CD4-positive, alpha-beta T cell treated with Interleukin-17A for 1 hour (primary cell): ENCODE results near the gene KYNU.
"Not testable (repeated sequence)": the region's sequence is repeated elsewhere in the genome, so short reads cannot be mapped to it uniquely, and the experiment has no call there.

Experiments used
- DNase-seq: peaks from one replicate; pipeline ENCODE4 v3.0.0-alpha.2; 2020

Gene KYNU

DNA sequence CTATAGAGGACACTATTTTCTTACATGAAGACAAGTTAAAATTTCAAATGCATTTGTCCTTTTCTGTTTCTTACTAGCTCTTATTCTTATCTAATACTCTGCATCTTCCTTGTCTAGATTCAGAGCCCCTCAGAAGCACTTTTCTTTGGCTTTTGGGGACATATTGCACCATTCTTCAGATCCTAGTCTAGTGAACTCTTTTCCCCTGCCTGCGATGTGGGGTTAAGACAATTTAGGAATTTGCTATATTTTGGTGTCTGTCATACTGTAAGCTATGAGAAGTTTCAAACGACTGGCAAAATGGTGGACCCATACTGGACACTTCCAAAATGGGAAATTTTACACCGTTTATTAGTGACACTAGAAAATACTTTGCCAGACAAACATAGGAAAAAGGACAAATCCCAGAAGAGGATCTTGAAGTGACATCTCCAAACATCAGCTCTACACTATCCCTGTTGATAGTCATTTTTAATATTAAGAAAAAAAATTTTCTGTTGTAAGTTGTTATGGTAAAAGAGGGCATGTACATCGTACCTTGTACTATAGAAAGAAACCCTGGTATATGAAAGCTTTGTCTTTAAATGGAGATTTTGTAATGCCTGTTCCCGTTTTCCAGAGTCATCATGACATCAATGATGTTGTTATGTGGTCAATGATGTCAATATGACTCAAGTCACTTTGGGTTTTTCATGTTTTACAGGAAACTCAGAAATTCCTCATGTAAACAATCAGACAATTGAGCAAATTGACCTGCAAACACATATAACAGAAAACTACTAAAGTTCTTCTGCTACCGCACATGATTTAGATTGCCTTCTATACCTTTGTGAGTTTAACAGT lies 4.4 kb upstream of the KYNU start:
- peak; percentile 17 for DNase-seq

DNA sequence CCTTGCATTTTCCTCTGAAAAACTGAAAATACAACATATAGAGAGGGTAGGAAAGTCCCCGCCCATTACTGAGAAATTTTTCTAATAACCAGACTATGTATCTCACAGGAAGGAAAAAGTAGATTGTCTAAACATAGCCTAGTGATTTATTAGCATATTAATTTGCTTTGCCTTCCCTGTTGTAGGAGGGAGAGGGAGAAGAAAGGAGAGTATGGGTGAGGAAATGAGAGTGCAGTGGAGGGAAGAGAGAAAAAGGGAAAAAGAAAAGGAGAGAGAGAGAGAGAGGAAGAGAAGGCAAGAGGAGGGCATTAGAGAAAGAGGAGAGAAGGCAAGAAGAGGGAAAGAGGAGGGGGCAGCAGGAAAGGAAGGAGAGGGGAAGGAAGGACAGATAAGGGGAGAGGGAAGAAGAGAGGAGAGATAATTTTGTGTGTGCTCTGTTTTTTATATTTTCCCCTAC lies 3.6 kb upstream of the KYNU start:
- DNase-seq, result no peak

DNA sequence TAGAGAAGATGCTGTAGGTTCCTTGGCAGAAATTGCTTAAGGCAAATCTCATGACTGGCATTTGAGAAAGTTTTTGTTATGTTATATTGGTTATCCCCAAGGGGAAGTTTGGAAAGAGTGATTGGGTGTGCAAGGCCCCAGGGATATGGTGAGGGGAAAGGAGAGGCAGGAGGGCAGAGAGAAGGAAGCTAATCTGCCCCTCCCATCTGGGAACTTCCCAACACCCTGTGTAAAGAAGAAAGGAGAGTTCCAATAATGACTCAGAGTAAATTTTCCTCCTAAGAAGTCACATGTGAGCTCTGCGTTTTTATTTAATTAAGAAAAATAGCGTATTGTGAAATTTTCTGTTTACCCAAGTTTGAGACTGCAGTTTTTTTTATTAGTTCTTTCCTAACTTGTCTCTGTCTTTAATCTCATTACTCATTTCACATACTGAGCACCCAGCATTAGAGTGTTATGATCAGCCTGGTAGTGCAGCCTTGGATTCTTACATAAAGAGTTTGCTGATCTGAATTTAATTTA lies 3.1 kb upstream of the KYNU start:
- peak; percentile 30 for DNase-seq

DNA sequence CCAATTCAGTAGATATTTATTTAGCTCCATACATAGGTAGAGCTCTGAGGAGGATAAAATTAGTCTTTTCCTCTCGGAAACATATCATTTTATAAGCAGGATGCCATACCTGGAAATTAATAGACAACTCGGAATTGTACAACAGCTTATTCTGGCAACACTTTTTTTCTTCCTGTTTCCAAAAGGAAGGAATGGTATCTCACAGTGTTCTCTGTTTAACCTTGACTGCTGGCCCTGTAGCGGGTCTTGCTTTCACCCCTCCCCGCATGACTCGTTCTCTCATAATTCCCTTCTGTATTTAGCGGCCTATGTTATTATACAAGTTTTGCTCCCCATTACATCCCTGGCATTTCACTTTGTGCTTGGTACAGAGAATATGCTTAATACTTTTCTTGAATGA lies 2.5 kb upstream of the KYNU start:
- DNase-seq, result no peak

DNA sequence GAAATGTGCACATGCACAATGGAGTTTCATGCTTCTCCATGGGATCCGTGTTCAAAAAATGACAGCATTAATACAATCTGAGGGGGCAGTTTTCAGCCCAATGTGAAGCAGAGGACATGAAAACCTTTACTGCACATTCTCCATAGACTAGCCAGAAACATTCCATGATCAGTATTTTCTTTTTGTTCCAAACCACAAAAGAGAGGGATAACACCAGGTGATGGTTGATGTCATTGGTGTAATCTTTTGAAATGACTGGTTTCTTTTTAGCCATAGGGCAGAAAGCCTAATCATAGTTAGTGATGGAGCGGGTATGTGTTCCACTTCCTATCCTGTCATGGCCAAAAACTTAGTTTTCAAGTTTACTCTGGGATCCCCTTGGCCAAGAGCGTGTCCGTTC lies 1.8 kb upstream of the KYNU start:
- DNase-seq, result no peak

DNA sequence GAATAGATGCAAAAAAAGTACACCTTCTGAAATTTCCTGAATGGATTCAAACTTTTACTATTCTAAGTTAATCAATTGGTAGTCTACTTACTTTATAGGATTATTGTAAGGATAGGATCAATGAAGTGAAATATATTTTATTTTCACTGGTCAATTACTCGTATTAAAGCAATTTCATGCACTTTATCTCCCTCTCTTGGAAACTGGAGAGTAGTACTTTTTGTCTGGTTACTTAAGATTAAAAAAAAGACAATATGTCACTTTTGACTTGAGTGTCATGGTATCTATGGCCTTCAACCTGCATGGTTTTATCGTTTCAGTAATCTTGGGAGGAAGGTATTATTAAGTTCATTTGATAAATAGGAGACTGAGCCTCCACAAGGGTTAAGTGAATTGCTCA lies 1.0 kb upstream of the KYNU start:
- DNase-seq, result no peak

DNA sequence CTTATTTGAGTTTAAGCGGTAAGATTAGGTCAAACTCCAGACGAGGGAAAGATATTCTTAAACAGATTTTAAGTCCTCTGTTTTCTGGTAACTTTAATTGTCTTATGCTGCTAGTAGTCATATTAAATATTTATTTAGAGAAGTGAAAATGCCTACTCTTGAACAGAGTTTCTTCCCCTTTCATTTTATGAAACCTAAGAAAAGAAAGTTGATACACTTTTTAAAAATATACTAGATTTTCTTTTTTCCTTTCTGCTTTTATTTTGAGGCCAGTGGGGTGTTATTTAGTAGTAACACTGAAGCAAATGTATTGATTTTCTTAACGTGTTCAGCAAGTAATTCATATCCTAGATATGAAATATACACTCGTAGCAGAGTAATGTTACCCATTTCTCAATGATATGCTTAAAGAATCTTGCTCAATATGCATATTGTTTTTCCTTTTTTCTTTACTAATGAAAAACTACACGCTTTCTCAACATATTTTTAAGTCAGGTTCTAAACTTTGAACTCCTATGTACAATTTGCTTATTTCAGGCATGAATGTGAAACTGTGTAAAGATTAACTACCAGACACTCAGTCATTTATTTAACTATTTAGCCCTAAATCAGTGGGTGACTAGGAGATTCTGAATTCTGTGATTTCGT lies 691 bp downstream of the KYNU start:
- DNase-seq, result no peak

DNA sequence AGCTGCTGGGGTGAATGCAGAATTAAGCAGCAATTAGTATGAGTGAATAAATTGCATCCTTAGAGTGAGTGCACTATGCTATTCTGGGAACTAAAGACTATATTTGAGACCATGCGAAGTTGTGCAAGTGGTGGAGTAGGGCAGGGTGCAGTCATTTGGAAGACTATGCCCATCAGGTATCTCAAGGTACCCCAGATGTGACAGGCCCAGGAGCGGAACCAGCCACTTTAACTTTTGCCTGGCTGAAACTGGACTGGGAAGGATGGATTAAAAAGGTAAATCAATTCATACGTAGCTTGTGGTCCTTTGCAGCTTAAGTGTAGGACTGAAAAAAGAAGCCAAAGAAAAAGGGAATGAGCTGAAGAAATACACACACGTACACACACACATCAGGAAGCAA lies 1.7 kb downstream of the KYNU start:
- DNase-seq, result no peak

DNA sequence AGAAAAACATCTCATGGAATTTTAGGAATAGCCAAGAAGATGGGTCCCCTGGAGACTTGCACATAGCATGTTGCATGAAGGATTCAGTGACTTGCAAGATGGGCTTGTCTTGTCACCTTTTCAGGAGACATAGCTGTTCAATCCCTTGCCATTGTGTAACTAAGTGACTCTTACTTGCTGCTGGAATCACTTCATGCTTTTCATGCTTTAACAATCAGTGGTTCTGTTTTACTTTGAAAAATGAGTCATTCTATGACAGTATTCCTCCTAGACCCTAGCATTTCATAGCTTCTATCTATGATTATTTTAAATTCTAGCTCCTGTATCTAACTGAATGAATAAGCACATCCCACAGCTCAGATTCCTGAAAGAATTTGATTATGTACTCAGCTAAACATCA lies 2.8 kb downstream of the KYNU start:
- no peak for DNase-seq

DNA sequence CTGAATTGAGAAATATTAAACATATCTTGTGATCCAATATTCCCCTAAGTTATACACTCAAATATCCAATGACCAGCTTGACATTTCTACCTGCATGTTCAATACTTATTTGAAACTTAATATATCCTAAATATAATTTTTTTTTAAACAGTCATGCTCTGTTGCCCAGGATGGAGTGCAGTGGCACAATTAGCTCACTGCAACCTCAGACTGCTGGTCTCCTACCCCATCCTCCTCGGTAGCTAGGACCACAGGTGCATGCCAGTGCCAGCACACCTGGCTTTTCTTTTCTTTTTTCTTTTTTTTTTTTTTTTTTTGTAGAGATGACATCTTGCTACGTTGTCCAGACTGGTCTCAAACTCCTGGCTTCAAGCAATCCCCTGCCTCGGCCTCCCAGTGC lies 4.2 kb downstream of the KYNU start:
- no peak for DNase-seq

DNA sequence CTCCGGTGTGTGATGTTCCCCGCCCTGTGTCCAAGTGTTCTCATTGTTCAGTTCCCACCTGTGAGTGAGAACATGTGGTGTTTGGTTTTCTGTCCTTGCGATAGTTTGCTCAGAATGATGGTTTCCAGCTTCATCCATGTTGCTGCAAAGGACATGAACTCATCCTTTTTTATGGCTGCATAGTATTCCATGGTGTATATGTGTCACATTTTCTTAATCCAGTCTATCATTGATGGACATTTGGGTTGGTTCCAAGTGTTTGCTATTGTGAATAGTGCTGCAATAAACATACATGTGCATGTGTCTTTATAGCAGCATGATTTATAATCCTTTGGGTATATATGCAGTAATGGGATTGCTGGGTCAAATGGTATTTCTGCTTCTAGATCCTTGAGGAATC lies 5.0 kb downstream of the KYNU start:
- not testable (repeated sequence) for DNase-seq

DNA sequence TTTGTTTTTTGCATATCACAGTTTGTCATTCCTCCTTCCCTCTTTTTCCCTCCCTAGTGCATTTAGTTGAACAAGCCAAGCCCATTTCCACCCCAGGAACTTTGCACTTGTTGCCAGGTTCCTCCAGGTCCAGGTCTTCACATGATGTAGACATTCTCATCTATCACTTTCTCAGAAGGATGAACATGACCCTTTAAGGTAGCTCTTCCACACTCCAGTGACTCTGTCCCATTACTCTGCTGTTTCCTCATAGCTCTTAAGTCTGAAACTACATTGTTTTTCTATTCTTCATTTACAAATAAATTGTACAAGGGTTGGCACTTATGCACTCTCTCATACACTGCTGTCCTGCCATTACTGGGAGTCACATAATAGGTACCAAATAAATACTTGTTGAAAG lies 6.1 kb downstream of the KYNU start:
- DNase-seq, result no peak

DNA sequence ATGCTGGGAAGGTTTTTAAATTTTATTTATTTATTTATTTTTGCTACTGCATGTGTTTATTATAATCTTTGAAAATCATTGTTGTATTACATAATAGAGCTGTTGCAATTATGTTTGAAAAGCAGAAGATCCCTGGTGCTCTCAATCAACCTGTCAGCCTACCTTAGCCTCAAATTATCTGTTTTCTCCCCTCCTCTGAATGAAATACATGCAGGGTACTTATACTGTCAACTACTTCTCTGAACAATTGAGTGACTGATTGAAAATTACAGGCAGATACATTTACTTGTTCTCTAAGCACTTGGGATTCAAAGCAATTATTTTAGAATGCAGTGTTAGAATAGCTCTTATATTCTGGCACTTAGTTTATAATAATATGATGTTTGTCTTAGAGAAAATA lies 8.1 kb downstream of the KYNU start:
- DNase-seq, result no peak

DNA sequence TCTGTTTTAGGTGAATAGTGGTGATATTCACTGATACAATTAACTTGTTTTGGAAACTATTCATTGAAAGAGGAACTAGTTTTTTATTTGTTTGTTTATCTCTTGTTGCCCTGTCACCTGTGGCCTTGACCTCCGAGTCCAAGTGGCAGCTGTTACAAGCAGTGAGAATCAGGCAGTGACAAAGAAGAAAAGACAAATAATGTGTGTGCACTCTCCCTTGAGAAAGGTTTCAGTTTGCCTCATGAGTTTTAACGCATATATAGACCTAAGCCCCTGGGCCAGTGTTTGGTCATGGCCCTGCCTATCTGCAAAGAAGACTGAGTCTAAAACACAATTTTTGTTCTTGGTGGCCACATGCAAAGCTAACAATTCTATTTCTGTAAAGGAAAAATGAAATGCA lies 15.3 kb downstream of the KYNU start:
- DNase-seq, result no peak

DNA sequence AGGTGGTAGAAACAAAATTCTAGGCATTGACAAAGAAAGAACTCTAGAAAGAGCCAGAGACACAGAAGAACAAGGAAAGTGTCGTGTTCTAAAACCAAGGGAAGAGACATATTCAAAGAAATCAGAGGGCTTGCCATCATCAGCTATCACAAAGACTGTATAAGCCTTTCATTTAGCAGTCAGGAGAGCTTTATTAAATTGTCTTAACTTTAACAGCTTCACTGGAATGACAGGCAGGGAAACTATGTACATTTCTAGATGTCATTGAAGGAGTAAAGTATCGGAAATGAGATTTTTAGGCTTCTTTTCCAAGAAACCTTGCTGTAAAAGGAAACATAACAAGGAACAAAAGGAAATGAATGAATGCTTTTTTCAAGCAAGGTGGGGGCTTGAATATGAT lies 15.8 kb downstream of the KYNU start:
- no peak for DNase-seq

DNA sequence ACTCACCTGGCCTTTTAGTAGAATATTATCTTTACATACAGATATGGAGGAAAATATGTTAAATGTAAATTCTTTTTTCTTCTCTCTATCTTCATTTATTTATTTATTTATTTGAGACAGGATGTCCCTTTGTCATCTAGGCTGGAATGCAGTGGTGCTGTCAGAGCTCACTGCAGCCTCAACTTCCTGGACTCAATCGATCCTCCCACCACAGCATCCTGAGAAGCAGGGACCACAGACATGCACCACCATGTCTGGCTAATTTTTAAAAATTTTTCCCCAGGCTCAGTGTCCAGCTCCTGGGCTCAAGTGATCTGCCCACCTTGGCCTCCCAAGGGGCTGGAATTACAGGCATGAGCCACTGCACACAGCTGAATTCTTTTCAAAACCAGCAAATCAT lies 20.3 kb downstream of the KYNU start:
- DNase-seq, result no peak

DNA sequence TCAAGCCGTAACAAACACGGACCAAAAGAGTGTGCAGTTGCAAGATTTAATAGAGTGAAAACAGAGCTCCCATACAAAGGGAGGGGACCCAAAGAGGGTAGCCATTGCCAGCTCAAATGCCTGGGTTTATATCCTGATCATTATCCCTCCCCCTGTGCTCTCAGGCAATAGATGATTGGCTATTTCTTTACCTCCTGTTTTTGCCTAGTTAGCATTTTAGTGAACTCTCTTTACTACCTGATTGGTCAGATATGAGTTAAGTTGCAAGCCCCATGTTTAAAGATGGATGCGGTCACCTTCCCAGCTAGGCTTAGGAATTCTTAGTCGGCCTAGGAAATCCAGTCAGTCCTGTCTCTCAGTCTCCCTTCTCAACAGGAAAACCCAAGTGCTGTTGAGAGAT lies 22.9 kb downstream of the KYNU start:
- DNase-seq, result not testable (repeated sequence)

DNA sequence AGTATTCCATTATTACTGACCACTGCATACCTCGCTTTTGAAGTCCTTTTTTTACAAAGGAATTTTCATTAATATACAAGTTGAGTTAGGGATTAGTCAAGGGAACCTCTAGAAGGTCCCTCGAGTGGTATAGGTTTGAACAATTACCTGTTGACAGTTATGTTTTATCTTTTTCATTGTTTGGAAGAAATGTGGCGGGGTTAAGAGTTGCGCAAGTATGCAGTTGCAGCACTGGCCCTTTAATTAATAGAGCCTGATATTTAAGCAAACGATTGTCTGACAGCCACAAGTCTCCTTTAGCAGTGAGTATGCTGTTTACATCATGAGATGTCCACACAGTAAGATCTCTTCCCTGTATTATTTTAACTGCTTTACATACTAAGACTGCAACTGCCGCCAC lies 24.3 kb downstream of the KYNU start:
- DNase-seq, result no peak

DNA sequence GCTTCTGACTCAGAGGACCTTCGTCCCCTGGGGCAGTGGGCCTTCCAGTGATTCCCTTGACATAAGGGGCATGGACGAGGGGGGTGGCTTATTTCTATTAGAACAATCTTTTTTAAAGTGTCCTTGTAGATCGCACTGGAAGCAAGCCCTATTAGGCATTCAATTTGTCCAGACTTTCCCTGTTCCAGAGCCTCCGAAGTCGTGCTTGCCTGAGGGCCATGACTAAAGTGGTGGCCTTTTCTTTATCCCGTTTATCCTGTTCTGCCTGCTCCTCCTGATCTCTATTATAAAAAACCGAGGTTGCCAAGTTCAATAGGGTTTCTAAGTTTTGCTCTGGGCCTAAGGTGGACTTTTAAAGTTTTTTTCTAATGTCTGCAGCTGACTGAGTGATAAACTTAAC lies 26.3 kb downstream of the KYNU start:
- not testable (repeated sequence) for DNase-seq

DNA sequence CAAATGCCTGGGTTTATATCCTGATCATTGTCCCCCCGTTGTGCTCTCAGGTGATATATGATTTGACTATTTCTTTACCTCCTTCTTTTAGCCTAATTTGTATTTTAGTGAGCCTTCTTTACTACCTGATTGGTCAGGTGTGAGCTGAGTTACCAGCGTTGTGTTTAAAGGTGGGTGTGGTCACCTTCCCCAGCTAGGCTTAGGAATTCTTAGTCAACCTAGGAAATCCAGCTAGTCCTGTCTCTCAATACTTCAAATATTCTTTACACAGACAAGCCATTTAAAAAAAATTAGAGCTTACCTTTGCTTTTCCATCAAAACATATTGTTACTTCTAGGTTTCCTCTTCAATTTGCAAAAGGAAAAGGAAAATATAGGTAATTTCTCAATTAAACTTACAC lies 30.2 kb downstream of the KYNU start:
- DNase-seq, result no peak

DNA sequence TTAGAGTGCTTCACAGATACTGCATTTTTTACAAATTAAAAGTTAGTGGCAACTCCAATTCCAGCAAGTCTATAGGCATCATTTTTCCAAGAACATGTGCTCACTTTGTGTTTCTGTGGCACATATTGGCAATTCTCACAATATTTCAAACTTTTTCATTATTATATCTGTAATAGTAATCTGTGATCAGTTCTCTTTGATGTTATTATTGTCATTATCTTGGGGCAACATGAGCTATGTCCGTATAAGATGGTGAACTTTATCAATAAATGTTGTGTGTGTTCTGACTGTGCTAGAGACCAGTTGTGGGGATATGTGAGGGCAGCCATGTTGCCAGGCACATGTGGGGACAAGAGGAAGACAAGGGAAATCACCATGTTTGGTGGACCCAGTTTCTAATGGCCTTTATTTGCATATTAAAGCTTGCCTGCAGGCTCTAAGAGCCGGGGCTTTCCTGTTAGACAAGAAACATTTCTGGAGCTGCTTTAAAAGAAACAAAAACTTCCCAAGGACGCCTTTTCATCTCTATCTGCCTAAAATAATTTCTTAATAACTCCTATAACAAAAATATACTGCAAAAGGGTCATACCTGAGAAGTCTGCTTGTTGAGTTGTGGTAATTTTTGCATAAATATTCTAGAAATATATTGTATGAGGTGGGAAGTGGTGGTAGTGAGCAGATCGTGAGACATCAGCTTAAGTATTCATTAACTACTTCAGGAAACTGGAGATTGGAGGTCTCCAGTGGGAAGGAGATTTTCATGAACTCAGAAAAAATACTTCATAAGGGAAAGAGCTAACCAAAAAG lies 37.2 kb downstream of the KYNU start:
- DNase-seq, result no peak

DNA sequence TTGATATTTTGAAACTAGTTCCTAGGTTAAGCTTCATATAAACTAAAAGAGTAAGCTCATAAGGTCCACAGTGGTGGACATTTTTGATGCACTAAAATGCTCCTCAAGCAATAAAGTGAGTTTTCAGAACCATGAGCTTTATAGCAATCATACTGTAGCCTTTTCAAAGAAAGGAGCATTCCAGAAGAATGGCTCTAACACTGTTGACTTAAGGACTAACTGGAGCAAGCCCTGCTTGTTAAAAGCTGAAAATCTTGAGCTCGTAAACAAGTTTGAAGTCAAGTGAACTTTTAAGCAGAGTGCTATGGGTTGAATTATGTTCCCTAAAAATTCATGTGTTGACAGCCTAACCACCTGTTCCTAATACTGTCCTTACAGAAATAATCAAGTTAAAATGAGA lies 38.0 kb downstream of the KYNU start:
- DNase-seq, result no peak

DNA sequence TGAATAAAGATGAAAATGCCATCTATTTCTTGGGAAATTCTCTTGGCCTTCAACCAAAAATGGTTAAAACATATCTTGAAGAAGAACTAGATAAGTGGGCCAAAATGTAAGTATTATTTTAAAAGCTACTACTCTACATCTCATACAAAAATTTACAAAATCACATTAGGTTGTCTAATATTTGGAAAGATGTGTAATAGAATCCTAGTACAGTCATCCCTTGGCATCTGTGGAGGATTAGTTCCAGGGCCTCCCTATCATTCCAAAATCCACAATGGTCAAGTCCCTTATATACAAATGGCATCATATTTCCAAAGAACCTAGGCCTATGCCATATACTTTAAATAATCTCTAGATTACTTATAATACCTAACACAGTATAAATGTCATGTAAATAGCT lies 41.2 kb downstream of the KYNU start:
- DNase-seq, result no peak

DNA sequence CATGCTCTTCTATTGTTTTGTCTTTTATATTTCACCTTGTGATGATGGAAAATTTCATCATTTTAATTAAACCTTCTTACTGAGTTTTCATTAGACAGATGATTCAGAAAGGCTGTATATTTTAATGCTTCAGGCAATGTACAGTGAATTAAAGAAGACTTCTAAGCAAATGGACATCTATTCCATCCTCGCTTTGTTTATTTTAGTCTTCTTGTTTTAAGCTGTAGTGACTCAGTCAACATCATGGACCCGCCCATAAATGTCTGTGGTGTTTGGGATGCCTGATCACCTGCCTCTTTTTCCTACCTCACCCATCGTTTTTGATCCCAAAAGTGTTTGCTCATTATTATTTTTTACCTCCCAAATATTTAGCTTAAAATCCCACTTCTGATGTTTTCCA lies 43.1 kb downstream of the KYNU start:
- DNase-seq, result no peak
